Astrocyte of the hippocampus (primary cell): ENCODE data around the gene ZNF133.
"Not testable (repeated sequence)": the region's sequence is repeated elsewhere in the genome, so short reads cannot be mapped to it uniquely, and the experiment has no call there.

ENCODE experiments used
- DNase-seq: peaks from one replicate; pipeline ENCODE4 v3.0.0; 2011; ENCODE audit warnings: low read depth, low spot score

ZNF133 gene

DNA sequence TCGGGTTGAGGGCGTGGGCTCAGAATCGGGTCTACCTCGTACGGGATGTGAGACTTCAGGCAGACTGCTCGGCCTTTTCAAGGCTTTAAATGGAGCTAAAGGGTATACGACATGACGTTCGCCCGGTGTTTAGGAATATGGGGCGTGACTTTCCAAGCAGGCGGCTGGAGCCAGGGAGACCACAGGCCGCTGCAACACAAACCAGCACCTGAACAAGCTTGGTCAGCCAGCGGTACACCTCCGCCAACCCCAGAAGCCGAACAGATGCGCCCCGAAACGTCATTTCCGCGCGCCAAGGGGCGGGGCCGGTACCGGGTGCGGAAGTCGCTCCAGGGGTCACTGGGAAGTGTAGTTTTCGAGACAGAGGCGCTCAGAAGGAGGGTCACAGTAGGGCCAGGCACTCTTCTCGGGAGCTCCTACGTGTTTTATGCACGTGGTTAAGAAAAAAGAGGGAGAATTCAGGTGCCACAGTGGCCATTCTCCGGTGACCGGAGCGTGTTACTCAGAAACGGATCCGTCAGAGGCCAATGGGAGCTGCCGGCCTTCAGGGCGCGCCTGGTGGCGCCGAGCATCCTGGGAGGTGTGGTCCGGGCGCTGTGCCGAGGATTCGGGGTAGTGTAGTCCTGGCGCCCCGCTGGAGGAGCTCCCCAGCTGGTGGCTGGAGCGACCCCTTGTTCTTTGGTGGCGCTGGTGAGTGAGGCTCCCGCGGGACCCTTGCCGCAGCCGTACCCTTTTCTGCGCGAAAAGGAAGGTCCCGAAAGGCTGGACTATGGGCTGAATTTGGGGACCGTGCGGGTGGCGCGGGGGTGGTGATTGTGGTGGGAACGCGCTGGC, at the start of gene ZNF133:
Gene ZNF133, plus strand, starts transcription at position 613 of the 834 bp plus-strand sequence. CDS start 17,160 bp downstream, outside the sequence.
- DNase-seq: peak; percentile 98

DNA sequence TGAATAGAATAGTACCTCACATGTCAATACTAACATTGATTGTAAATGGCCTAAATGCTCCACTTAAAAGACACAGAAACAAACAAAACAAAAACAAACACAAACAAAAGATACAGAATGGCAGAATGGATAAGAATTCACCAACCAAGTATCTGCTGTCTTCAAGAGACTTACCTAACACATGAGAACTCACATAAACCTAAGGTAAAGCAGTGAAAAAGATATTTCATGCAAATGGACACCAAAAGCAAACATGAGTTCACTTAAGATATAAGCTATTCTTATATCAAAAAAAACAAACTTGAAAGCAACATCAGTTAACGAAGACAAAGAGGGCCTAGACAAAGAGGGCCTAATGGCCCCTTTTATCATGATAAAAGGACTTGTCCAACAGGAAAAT, 47.3 kb upstream of the ZNF133 start:
- DNase-seq: no peak

DNA sequence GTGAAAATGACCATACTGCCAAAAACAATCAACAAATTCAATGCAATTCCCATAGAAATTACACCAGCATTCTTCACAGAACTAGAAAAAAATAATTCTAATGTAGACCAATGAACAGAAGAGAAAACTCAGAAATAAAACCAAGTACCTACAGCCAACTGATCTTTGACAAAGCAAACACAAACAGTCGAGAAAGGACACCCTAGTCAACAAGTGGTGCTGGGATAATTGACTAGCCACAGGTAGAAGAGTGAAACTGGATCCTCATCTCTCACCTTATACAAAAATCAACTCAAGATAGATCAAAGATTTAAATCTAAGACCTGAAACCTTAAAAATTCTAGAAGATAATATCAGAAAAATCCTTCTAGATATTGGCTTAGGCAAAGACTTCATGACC, 44.5 kb upstream of the ZNF133 start:
- no peak for DNase-seq

DNA sequence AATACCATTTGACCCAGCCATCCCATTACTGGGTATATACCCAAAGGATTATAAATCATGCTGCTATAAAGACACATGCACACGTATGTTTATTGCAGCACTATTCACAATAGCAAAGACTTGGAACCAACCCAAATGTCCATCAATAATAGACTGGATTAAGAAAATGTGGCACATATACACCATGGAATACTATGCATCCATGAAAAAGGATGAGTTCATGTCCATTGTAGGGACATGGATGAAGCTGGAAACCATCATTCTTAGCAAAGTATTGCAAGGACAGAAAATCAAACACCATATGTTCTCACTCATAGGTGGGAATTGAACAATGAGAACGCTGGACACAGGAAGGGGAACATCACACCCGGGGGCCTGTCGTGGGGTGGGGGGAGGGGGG, 39.8 kb upstream of the ZNF133 start:
- not testable (repeated sequence) for DNase-seq

DNA sequence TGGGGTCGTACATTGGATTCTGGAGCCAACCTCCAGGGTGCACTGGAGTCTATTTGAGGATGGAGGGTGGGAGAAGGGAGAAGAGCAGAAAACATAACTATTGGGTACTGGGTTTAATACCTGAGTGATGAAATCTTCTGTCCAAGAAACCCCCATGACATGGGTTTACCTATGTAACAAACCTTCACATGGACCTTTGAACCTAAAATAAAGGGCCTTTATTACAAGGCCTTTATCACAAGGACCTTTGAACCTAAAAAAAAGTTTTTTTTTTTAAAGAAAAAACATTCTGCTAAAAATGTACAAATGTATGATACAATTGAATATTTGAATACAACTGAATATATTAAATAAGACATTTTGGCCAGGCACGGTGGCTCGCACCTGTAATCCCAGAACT, 38.1 kb upstream of the ZNF133 start:
- DNase-seq: no peak

DNA sequence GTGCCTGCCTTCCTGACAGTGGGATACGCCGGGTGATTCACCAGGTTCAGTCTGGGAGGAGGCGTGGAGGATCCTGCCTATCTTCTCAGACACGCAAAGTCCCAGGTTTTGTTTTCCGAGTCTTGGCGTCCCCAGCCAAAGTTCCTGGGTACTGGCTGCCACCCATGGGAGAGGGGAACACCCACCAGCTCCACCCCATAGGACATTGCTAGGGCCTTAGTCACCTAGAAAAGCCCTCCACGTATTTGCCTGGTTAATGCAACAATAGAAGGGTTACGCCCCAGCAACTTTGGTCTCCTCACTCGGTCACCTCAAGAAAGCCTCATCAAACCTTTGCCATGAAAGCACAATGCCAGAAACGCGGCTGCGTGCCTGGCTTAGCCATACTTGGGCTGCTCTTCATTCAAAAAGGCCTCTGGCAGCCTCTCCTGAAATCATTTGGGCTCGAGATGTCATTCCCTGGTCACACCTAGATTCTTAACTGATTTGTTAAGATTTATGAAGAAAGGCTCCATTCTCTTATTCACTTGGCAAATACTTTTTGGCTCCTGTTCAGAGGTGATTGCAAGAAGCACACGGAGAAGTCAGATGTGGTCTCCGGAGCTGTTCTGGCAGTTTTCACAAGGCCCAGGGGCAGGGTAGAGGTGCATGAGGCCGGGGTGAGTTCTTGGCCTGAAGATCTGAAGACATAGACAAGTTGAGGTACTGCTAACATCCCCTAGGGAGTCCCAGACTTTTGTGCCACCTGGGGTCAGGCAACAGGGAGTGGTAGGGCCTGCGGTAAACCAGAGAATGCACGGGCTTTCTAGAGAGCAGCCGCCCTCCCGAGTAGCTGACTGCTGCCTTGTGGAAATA, 35.5 kb upstream of the ZNF133 start:
- peak; percentile 83 for DNase-seq

DNA sequence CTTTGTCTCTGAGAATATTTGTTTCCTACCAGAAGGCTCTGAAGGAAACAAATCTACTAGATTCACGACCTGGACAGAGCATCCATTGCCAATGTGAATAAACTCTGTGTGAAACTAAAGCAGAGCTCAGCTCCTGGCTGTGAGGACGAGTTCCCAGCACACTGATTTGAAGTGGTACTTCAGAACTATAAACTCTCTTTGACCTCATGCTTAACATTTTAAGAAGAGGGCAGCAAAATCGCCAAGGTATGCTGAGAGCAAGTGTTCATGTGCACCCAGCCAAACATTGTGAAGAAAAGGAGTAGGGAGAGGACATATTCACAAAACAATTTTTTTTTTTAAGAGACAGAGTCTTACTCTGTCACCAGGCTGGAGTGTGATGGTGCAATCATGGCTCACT, 33.7 kb upstream of the ZNF133 start:
- no peak for DNase-seq

DNA sequence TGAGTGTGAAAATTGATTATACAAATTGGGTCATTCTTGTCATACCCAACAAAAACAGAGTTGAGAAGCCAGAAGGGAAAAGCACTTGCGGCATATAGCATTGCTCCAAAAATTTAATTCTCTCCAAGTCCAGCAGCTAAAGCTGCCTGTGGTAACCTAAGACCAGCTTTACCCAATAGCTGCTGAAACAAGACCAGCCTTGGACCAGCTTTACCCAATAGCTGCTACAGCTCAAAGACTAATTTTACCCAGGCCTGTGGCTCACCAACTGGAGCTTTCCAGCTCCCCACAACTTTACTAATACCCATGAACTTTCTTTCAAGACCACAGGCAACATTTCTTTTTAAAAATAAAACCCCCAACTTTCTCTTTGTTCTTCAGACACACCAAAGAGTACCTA, 32.8 kb upstream of the ZNF133 start:
- no peak for DNase-seq

DNA sequence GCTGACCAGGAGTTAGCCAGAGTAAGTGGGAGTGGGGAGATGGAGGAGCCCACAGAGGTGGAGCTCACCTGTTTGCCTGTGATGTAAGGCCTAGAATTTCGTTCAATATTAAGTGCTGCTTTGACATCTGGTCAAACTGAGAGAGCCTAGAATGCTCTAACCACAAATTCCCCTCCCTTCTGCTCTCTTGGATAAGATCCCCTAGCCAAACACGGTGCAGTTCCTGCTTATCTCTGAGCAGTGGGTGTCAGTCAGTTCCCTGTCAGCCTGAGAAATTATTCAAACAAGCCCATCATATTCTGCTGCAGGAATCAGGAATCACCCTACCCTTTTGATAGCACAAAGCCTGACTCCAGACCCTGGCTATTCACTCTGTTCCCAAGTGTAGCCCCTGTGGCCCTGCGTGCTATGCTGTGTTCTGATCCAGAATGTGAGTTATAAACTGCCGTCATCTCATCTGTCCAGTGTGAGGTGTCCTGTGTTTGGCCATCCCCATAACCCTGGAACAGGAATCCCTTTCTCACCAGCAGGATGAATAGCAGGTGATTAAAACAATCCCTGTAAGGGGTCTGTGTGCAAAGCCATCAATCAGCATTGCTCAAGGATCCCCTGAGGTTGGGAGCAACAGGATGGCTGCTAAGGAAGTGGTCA, 31.8 kb upstream of the ZNF133 start:
- DNase-seq: no peak

DNA sequence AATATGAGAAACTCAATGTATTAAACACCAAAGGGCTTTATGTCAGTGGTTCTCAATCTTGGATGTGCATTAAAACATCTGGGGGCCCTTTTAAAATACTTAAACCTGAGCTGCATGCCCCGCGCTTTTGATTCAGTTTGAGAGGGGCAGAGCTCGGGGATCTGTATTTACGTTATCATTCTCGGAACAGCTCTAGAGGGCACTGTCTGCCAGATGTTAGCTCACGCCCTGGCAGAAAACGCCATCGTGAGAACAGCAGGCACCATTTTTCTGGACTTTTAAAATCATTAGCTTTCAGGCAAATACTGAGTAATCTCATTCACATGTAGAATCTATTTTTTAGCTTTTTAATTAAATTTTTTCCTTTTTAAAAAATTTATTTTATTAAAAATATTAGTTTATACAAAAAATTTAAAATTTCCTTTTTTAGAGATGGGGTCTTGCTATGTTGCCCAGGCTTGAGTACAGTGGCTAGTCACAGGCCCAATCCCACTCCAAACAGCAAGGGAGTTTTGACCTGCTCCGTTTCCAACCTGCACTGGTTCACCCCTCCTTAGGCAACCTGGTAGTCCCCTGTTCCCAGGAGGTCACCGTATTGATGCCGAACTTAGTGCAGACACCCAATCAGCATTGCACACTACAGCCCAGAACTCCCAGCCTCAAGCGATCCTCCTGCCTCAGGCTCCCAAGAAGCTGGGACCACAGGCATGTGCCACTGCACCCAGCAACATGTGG, 30.0 kb upstream of the ZNF133 start:
- no peak for DNase-seq

DNA sequence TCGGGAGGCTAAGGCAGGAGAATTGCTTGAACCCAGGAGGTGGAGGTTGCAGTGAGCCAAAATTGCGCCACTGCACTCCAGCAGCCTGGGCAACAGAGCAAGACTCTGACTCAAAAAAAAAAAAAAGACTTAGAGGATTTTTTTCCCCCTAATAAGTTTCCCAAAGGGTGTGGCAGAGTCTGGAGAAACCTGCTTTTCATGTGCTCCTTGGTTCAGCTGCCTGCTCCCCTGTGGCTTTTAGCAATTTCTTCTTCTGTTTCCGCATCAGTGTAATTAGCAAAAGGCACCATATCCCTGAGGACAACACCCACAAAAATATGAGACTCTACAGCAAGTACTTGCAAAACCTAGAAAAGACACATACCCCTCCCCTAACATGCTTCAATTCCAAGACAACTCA, 28.6 kb upstream of the ZNF133 start:
- no peak for DNase-seq

DNA sequence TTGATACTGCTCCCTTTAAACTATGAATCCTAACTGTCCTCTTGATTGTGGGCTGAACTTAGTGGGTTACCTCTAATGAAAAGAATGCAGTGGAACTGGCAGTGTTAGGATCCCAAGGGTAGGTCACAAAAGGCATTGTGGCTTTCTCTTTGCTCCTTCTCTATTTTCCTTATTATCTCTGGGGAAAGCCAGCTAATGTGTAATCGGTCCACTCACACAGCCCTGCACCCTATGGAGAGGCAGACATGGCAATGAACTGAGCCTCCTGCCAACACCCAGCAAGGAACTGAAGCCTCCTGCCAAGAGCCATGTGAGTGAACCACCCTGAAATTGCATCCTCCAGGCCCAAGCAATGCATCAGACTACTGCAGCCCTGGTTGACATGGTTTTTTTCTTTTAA, 24.6 kb upstream of the ZNF133 start:
- peak; percentile 51 for DNase-seq

DNA sequence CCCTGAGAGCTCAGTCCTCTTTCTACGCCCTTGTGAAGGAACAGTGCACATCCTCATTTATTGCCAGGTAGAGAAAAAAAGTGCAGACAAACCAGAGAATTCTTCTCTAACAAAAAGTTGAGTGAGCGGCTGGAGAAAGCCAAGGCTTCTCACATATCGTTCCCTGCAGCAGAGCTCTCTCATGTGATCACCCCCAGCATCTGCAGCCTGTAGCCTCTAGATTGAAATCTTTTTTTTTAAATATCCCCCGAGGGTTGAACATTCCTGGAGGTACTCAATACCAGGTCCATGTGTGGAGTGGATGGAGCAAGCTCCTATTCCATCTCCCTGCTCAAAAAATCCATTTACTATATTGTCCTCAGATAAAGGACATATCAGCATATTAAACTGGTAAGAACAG, 22.9 kb upstream of the ZNF133 start:
- DNase-seq: no peak

DNA sequence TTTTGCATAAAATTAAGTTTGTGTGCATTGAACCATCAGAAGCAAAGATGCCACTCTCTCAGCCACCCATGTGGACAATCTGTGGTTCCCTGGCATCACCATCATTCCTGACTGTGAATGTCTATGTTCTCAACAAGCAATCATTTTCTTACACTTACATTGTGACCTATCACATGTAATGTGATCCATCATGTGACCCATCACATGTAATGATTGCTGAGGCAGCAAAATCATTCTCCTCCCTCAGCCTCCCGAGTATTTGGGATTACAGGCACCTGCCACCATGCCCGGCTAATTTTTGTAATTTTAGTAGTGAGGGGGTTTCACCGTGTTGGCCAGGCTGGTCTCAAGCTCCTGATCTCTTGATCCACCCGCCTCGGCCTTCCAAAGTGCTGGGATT, 22.0 kb upstream of the ZNF133 start:
- no peak for DNase-seq

DNA sequence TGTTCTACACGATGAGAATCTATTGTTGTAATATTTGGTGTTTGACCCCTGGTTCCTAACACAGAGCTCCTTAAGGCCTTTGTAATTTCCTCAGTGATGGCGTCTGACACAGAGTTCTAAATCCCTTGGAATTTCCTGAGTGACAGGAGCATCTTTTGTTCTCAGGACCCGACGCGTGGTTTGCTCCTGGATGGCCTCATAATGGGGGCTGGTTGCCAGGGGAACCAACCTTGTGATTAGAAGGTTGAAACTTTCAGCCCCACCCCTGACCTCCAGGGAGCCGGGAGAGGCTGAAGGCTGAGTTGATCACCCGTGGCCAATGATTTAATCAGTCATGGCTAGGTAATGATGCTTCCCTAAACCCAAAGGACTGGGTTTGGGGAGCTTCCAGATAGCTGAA, 20.5 kb upstream of the ZNF133 start:
- peak; percentile 17 for DNase-seq

DNA sequence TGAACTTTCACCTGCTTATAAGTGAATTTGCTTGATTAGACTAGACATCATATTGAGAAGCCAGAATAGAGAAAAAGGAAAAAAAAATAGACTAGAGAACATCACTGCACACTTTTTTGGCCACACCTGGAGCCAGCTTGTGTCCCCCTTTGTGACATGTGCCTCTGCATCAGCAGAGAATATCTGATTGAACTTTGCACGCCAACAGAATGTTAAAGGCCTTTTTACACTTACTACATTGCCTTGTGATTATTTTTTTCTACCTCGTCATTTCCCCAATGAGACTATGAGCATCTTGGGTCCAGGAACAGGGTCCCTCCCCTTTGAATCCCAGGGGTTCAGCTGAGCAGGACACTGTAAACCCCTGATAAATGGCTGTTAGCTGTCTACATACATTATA, 17.2 kb upstream of the ZNF133 start:
- no peak for DNase-seq

DNA sequence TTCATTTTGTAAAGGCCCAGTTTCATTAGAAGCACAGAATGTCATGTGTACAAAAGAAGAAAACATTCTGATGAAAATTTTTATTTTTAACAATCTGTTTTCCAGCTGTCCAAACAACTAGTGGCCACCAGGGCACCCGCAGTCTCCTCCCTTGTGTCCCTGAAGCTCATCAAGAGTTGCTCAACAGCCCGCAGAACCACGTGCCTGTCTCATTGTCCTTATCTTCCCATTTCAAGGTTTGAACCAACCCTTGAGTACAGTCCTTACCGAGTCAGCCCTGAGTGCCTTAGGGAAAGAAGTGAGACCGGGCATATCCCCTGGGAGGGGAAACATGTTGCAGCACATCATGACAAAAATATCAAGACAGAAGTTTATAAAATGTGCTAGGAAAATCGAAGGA, 15.9 kb upstream of the ZNF133 start:
- DNase-seq: no peak

DNA sequence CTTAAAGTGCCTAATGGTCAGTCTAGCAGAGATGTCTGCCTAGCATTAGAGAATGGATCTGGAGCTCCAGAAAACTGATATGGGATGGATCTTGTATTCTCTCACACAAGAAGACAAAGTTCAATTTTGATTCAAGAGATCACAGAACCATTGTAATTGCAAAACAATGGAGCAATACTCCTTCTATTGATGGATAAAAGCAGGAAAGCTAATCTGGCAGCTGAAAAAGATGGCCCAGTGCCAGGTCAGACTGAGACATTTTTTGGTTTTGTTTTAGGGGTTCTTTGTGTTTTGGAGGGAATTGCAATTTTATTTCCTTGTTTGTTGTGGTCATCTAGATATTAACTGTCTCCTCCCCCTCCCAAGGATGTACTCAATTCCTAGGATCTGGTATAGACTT, 14.6 kb upstream of the ZNF133 start:
- DNase-seq: no peak

DNA sequence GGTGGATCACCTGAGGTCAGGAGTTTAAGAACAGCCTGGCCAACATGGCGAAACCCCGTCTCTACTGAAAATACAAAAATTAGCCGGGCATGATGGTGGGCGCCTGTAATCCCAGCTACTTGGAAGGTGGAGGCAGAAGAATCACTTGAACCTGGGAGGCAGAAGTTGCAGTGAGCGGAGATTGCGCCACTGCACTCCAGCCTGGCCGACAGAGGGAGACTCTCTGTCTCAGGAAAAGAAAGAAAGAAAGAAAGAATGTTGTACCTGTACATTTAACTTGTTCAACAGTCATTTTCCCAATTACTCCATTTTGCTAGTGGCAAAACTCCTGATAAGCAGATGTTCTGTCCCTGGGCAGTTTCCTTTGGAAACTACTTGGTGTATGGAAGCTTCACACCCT, 12.4 kb upstream of the ZNF133 start:
- DNase-seq: not testable (repeated sequence)

DNA sequence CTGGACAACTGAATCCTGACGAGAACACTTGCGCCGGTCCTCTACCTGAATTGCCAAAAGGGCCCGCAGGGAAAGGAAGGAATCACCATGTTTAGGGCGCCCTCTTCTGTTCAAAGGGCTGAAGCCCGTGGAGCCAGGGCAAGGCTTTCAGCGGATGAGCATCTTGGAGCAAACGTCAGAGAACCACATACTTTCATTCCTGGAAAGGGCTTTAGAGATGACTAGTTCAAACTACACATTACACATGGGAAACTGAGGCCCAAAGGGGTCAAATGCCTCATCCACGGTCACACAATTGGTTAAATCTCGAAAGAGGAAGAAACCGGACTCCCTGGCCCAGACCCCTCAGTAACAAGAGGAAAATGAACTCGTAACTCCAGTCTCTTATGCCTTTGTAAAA, 11.5 kb upstream of the ZNF133 start:
- peak; percentile 88 for DNase-seq

DNA sequence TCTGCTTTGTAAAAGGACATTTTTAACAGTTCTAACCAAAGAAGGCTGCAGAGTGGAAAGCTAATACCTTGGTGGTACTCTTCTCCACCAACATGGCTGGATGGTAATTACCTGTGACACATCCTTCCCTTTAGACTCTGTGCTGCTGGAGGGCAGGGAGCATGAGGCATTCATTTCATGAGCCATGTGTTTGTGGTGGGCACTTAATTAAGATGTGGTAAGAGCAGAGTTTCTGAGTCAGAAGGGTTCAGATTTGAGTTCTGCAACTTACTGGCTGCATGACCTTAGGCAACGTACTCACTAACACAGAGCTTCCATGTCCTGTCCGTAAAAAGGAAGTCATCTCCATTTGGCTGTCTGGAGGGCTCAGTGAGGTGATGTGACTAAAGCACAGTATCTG, 9.1 kb upstream of the ZNF133 start:
- no peak for DNase-seq
